Right lobe of liver (tissue), 4 donors: ENCODE results near the gene CPNE4.

ENCODE experiments used
- CTCF ChIP-seq, 4 donors: fragments of 200-600 bp in 3 of 4; fragments of 450-650 bp in 1 of 4; IDR thresholded peaks; one replicate each; pipeline versions ENCODE4 v1.5.1 to v1.8.0; 2016 to 2022; ENCODE audit warnings: antibody characterized with exemption in 4 of 4, mild to moderate bottlenecking in 2 of 4
- POLR2A ChIP-seq: fragments of 450-650 bp; IDR thresholded peaks from one replicate; pipeline ENCODE4 v1.6.1; 2017; ENCODE audit warnings: antibody characterized with exemption, mild to moderate bottlenecking
- donor health status: DM: no; HTN: no; CAD: no.
- donor health status: DM: no; HTN: no; CAD: no.
- donor health status: DM: no; HTN: yes; CAD: no.

- TF ChIP-seq POLR2A (no peak), CTCF (IDR thresholded peaks at IDR 0.05) (no peak)
Measured at GRCh38 chr3:131725414-131725813, 309.4 kb downstream of the CPNE4 start.
